H1 (cell line): Measurements from ENCODE around the gene ZC3H18.

Experiments
- ATF2 ChIP-seq: IDR thresholded peaks from 2 replicates; pipeline ENCODE4 v1.6.1; 2012; ENCODE audit warnings: low read length, inconsistent platforms
- CEBPB ChIP-seq: IDR thresholded peaks from 2 replicates; pipeline ENCODE4 v1.6.1; 2012; ENCODE audit warnings: low read depth, low read length
- CTCF ChIP-seq, 3 experiments: IDR thresholded peaks; 1 replicate in 2 of 3; 2 replicates in 1 of 3; pipeline versions ENCODE4 v1.5.1 to v1.6.1; 2011; ENCODE audit warnings: low read length in 3 of 3, mild to moderate bottlenecking in 3 of 3, inconsistent platforms in 2 of 3, low read depth in 1 of 3, moderate library complexity in 1 of 3; ENCODE audit not compliant: insufficient read depth in 1 of 3; ENCODE audit errors: control extremely low read depth in 1 of 3
- EP300 ChIP-seq, 2 experiments: IDR thresholded peaks; 1 replicate in 1 of 2; 2 replicates in 1 of 2; pipeline ENCODE4 v1.6.1; 2011 to 2012; ENCODE audit warnings: low read depth in 2 of 2, low read length in 2 of 2, mild to moderate bottlenecking in 2 of 2, borderline replicate concordance in 1 of 2, inconsistent platforms in 1 of 2, moderate library complexity in 1 of 2
- EZH2 ChIP-seq: fragments of 200-600 bp; sonication (generic); IDR thresholded peaks from 2 replicates; pipeline ENCODE4 v1.7.1; 2012; ENCODE audit warnings: low read depth, mild to moderate bottlenecking, moderate library complexity, low read length, inconsistent platforms; ENCODE audit not compliant: severe bottlenecking
- HDAC2 ChIP-seq, 2 experiments: fragments of 300-600 bp in 1 of 2; sonication (generic) in 1 of 2; IDR thresholded peaks; 2 replicates each; pipeline ENCODE4 v1.6.1; 2011 to 2012; ENCODE audit warnings: low read depth in 2 of 2, low read length in 2 of 2, mild to moderate bottlenecking in 2 of 2, moderate library complexity in 2 of 2, borderline replicate concordance in 1 of 2, inconsistent platforms in 1 of 2
- JUND ChIP-seq: IDR thresholded peaks from 2 replicates; pipeline ENCODE4 v1.6.1; 2011; ENCODE audit warnings: mild to moderate bottlenecking, improper control_type of control experiment, low read length
- POLR2A ChIP-seq, 2 experiments: IDR thresholded peaks; 1 replicate in 1 of 2; 2 replicates in 1 of 2; pipeline ENCODE4 v1.6.1; 2011; ENCODE audit warnings: low read depth in 2 of 2, low read length in 2 of 2, mild to moderate bottlenecking in 2 of 2; ENCODE audit errors: control extremely low read depth in 1 of 2
- POLR2AphosphoS5 ChIP-seq: IDR thresholded peaks from 2 replicates; pipeline ENCODE4 v1.6.1; 2011; ENCODE audit warnings: low read depth, low read length
- SIN3A ChIP-seq, 2 experiments: IDR thresholded peaks in 1 of 2; conservative IDR thresholded peaks in 1 of 2; 2 replicates each; pipeline ENCODE4 v1.6.1; 2011 to 2012; ENCODE audit warnings: low read length in 2 of 2, improper control_type of control experiment in 1 of 2, low read depth in 1 of 2, mild to moderate bottlenecking in 1 of 2
- SIX5 ChIP-seq: IDR thresholded peaks from 2 replicates; pipeline ENCODE4 v1.6.1; 2011; ENCODE audit warnings: mild to moderate bottlenecking, low read depth, low read length

- TF ChIP-seq CTCF (IDR thresholded peaks at IDR 0.05; ENCODE audit: control extremely low read depth in 1 of 3, insufficient read depth in 1 of 3, low read depth in 1 of 3, low read length in 3 of 3) (no peak), EZH2 (no peak), ATF2 (no peak), JUND (no peak), SIX5 (no peak), HDAC2 (IDR thresholded peaks at IDR 0.05; ENCODE audit: borderline replicate concordance in 1 of 2, low read depth in 2 of 2, low read length in 2 of 2) (no peak), EP300 (IDR thresholded peaks at IDR 0.05; ENCODE audit: borderline replicate concordance in 1 of 2, low read depth in 2 of 2, low read length in 2 of 2) (no peak), POLR2AphosphoS5 (no peak), SIN3A (conservative IDR thresholded peaks at IDR 0.05 in 1 of 2, IDR thresholded peaks at IDR 0.05 in 1 of 2; ENCODE audit: low read depth in 1 of 2, low read length in 2 of 2) (no peak), CEBPB (no peak), POLR2A (IDR thresholded peaks at IDR 0.05; ENCODE audit: control extremely low read depth in 1 of 2, low read depth in 2 of 2, low read length in 2 of 2) (no peak)
These were observed 46.5 kb downstream of the ZC3H18 start for GRCh38 chr16:88616736-88617135.
